DOHH2 (cell line): Measurements from ENCODE around the gene NDUFB3.

Source experiments
- H3F3A ChIP-seq: fragments of 200-600 bp; sonication (generic), shearing (Covaris generic); 2 replicates; pipeline ENCODE4 v1.6.0; 2016; ENCODE audit warnings: antibody characterized with exemption, mild to moderate bottlenecking; ENCODE audit not compliant: control insufficient read depth, insufficient read depth
- H3K27ac ChIP-seq: fragments of 200-600 bp; sonication (generic); 2 replicates; pipeline ENCODE4 v1.5.1; 2014; ENCODE audit warnings: low read depth, mild to moderate bottlenecking, low read length, moderate library complexity
- H3K27me3 ChIP-seq: fragments of 200-600 bp; sonication (generic); 2 replicates; pipeline ENCODE4 v1.6.1; 2014; ENCODE audit warnings: mild to moderate bottlenecking, low read length, mixed read lengths; ENCODE audit not compliant: control insufficient read depth
- H3K36me3 ChIP-seq: fragments of 200-600 bp; sonication (generic); 2 replicates; pipeline ENCODE4 v1.6.1; 2014; ENCODE audit warnings: mild to moderate bottlenecking, low read length, moderate library complexity, mixed read lengths; ENCODE audit not compliant: control insufficient read depth
- H3K4me1 ChIP-seq: fragments of 200-600 bp; sonication (generic); 2 replicates; pipeline ENCODE4 v1.6.1; 2014; ENCODE audit warnings: mild to moderate bottlenecking, low read length, mixed read lengths; ENCODE audit not compliant: control insufficient read depth
- H3K4me2 ChIP-seq: fragments of 200-600 bp; sonication (generic); 2 replicates; pipeline ENCODE4 v1.6.0; 2014; ENCODE audit warnings: mild to moderate bottlenecking, low read length, moderate library complexity
- H3K4me3 ChIP-seq: fragments of 200-600 bp; sonication (generic); 2 replicates; pipeline ENCODE4 v1.5.1; 2014; ENCODE audit warnings: mild to moderate bottlenecking, low read length, mixed read lengths
- H3K79me2 ChIP-seq: fragments of 200-600 bp; sonication (generic); 2 replicates; pipeline ENCODE4 v1.6.1; 2014; ENCODE audit warnings: mild to moderate bottlenecking, low read length, mixed read lengths; ENCODE audit not compliant: control insufficient read depth
- H3K9me2 ChIP-seq: fragments of 200-600 bp; sonication (generic); replicated peaks from 2 replicates; pipeline ENCODE4 v1.6.1; 2014; ENCODE audit warnings: mild to moderate bottlenecking, low read length, mixed read lengths; ENCODE audit not compliant: control insufficient read depth
- H3K9me3 ChIP-seq: fragments of 200-600 bp; sonication (generic); 2 replicates; pipeline ENCODE4 v1.6.1; 2014; ENCODE audit warnings: antibody characterized with exemption, low read length, mixed read lengths; ENCODE audit not compliant: control insufficient read depth, insufficient read depth
- H4K20me1 ChIP-seq: fragments of 200-600 bp; sonication (generic); 2 replicates; pipeline ENCODE4 v1.6.0; 2014; ENCODE audit warnings: low read depth, mild to moderate bottlenecking, antibody characterized with exemption, low read length, moderate library complexity; ENCODE audit not compliant: control insufficient read depth, insufficient read depth
- CTCF ChIP-seq: fragments of 200-600 bp; sonication (generic); IDR thresholded peaks from one replicate; pipeline ENCODE4 v1.5.1; 2014; ENCODE audit warnings: antibody characterized with exemption, mild to moderate bottlenecking, low read depth, low read length; ENCODE audit not compliant: poor library complexity, severe bottlenecking
- EZH2phosphoT487 ChIP-seq: fragments of 200-600 bp; sonication (generic); IDR thresholded peaks from 2 replicates; pipeline ENCODE4 v1.6.1; 2017; ENCODE audit warnings: borderline replicate concordance, mild to moderate bottlenecking, antibody characterized with exemption, low read length, moderate library complexity, mixed read lengths

The NDUFB3 gene

DNA sequence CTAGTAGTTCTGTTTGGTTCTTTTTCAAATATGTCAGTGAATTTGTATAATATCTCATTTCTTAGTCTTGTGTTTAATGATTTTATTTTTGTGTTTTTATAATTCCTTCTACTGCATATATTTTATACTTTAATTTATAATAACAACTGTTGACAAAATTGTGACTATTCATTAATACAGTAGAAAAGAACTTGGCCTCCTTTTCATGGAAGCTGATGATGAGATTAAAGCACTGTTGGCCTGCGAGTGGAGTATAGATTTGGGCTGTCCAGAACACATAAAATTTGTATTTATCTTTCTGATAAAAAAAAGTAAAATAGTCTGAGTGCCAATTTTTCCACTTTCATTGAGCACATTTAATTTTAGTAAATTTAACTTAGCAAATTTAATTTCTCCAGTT is 56.2 kb downstream of the NDUFB3 start:
- TF ChIP-seq CTCF, result no peak
- H3K4me1 ChIP-seq, result peaks cover 75% of the 10 kb centered on the region
- H3K27ac ChIP-seq, result no peak overlapping the region
- no peak overlapping the region for H3K4me3 ChIP-seq
- no peaks in the 10 kb centered on the region for H4K20me1 ChIP-seq
- peaks cover 28% of the 10 kb centered on the region for H3K79me2 ChIP-seq
- no peaks in the 10 kb centered on the region for H3K9me3 ChIP-seq
- no peak overlapping the region for H3K4me2 ChIP-seq
- no peaks in the 10 kb centered on the region for H3K36me3 ChIP-seq
- no peaks in the 10 kb centered on the region for H3F3A ChIP-seq
- no peaks in the 10 kb centered on the region for H3K27me3 ChIP-seq
- H3K9me2 ChIP-seq, result no peaks in the 10 kb centered on the region

DNA sequence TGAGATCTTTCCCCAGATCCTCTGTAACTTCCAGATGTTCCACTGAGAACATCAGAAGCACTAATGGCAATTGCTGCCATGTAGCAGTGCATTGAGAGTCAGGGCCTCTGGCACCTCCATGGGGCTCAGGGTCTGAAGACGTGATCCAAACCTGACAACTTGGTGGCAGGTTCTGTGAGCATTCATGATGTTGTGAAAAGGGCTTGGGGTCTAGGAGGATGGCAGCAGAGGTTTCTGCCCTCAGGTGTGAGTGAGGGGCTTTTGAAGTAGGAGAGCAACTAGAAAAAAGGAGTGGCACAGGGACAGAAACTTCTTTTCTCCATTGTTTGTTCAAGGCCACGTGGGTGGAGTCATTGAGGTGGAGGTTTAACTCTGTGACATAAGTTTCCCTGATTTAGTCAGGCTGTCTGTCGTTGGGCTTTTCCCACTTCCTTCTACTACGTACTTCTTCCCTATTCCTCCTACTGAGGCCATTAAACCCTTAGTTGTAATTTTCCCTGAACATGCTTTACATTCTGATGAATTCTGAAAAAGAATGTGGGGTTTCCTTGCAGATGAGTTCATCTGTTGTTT is 57.2 kb downstream of the NDUFB3 start:
- no peaks in the 10 kb centered on the region for H3K27me3 ChIP-seq
- no peak overlapping the region for H3K27ac ChIP-seq
- TF ChIP-seq CTCF, result no peak
- no peak for TF ChIP-seq EZH2phosphoT487
- no peaks in the 10 kb centered on the region for H3K36me3 ChIP-seq
- H3F3A ChIP-seq, result no peaks in the 10 kb centered on the region
- H4K20me1 ChIP-seq, result no peaks in the 10 kb centered on the region
- H3K9me2 ChIP-seq, result no peaks in the 10 kb centered on the region
- peaks cover 66% of the 10 kb centered on the region for H3K4me1 ChIP-seq
- peak overlapping the region; percentile 38; the same call in 1 of the 2 replicates for H3K4me2 ChIP-seq
- peak overlapping the region; percentile 16 for H3K4me3 ChIP-seq
- no peaks in the 10 kb centered on the region for H3K9me3 ChIP-seq
- peaks cover 26% of the 10 kb centered on the region for H3K79me2 ChIP-seq

GRCh38 chr2:201130524-201131186 is 58.9 kb downstream of the NDUFB3 start:
- no peak overlapping the region for H3K27ac ChIP-seq
- H3K4me2 ChIP-seq, result no peak overlapping the region
- H3K9me2 ChIP-seq, result no peaks in the 10 kb centered on the region
- no peaks in the 10 kb centered on the region for H3K27me3 ChIP-seq
- H3K9me3 ChIP-seq, result no peaks in the 10 kb centered on the region
- no peaks in the 10 kb centered on the region for H3K36me3 ChIP-seq
- no peaks in the 10 kb centered on the region for H4K20me1 ChIP-seq
- no peak for TF ChIP-seq CTCF
- TF ChIP-seq EZH2phosphoT487, result no peak
- peaks cover 49% of the 10 kb centered on the region for H3K4me1 ChIP-seq
- H3K79me2 ChIP-seq, result peaks cover 21% of the 10 kb centered on the region
- no peak overlapping the region for H3K4me3 ChIP-seq
- H3F3A ChIP-seq, result no peaks in the 10 kb centered on the region
